ENCODE measurements around the gene GABARAPL1. TPM values are rescaled to one million over a fixed set of nuclear protein-coding genes. Genes with fewer than 3 reads are reported as not detected.
"Not testable (repeated sequence)": the region's sequence is repeated elsewhere in the genome, so short reads cannot be mapped to it uniquely, and the experiment has no call there.

Gene GABARAPL1
- total RNA-seq, 1 donor from 2014 or later = 108 TPM

DNA sequence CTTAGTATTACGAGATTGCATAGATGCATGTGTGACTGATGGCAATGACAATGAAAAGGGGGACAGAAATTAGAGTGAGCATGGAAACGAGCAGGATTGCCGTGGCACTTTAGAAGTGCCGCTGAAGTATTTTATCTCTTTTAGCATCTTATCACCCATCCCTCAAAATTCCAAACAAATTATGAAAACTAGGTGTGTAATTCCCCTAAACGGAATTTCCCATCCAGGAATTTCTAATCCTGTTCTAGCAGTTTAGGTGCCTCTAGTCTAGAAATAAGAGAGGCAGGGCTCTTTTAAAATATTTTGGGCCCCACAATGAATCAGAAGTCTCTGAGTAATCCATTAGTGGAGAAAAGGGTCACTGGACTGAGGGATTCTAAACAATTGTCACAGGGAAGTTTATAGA, 32.9 kb upstream of the GABARAPL1 start:
- Histone ChIP-seq H3K27ac (no peak overlapping the region), H3K9me3 (no peaks in the 10 kb centered on the region), H3K36me3 (no peaks in the 10 kb centered on the region), H3K27me3 (ENCODE audit: low read depth) (no peaks in the 10 kb centered on the region), H3K4me3 (no peak overlapping the region), H3K4me1 (no peaks in the 10 kb centered on the region)
- intact Hi-C loops (cut with DNase I) = no loop called here
- ATAC-seq (no peak), DNase-seq (no peak)
- TF ChIP-seq CTCF (IDR thresholded peaks at IDR 0.05) = no peak

- H3K4me1 ChIP-seq = no peaks in the 10 kb centered on the region
- H3K36me3 ChIP-seq = no peaks in the 10 kb centered on the region
- no peaks in the 10 kb centered on the region for H3K27me3 ChIP-seq (ENCODE audit: low read depth)
- ATAC-seq (peak; percentile 63 to 68), DNase-seq (no peak)
- no peak overlapping the region for H3K4me3 ChIP-seq
- intact Hi-C loops (cut with DNase I) = no loop called here
- H3K27ac ChIP-seq = peak overlapping the region; percentile 44
- H3K9me3 ChIP-seq = no peaks in the 10 kb centered on the region
- TF ChIP-seq CTCF (IDR thresholded peaks at IDR 0.05) = no peak
These were observed 30.2 kb upstream of the GABARAPL1 start for GRCh38 chr12:10182354-10183049.

- DNase-seq (no peak), ATAC-seq (peak; percentile 56 to 70)
- Histone ChIP-seq H3K27me3 (ENCODE audit: low read depth) (no peaks in the 10 kb centered on the region), H3K27ac (peak overlapping the region; percentile 15), H3K36me3 (no peaks in the 10 kb centered on the region), H3K9me3 (no peaks in the 10 kb centered on the region), H3K4me1 (no peaks in the 10 kb centered on the region), H3K4me3 (no peak overlapping the region)
- intact Hi-C loops (cut with DNase I) = no loop called here
- no peak for TF ChIP-seq CTCF (IDR thresholded peaks at IDR 0.05)
These were observed 28.3 kb upstream of the GABARAPL1 start for GRCh38 chr12:10184261-10184843.

GRCh38 chr12:10186299-10186698, 26.4 kb upstream of the GABARAPL1 start:
- intact Hi-C loops (cut with DNase I) = no loop called here
- Histone ChIP-seq H3K27ac (peak overlapping the region; percentile 51), H3K4me3 (no peak overlapping the region), H3K9me3 (no peaks in the 10 kb centered on the region), H3K4me1 (no peaks in the 10 kb centered on the region), H3K27me3 (ENCODE audit: low read depth) (no peaks in the 10 kb centered on the region), H3K36me3 (no peaks in the 10 kb centered on the region)
- DNase-seq (peak; percentile 86), ATAC-seq (peak; percentile 66 to 80)
- no peak for TF ChIP-seq CTCF (IDR thresholded peaks at IDR 0.05)

- intact Hi-C loops (cut with DNase I); ATAC-seq; H3K36me3 ChIP-seq; H3K27me3 ChIP-seq (ENCODE audit: low read depth); H3K9me3 ChIP-seq; H3K4me1 ChIP-seq; H3K4me3 ChIP-seq; H3K27ac ChIP-seq: not testable (repeated sequence)
- peak; percentile 67 for DNase-seq
These were observed 25.7 kb upstream of the GABARAPL1 start for GRCh38 chr12:10186958-10187357.

DNA sequence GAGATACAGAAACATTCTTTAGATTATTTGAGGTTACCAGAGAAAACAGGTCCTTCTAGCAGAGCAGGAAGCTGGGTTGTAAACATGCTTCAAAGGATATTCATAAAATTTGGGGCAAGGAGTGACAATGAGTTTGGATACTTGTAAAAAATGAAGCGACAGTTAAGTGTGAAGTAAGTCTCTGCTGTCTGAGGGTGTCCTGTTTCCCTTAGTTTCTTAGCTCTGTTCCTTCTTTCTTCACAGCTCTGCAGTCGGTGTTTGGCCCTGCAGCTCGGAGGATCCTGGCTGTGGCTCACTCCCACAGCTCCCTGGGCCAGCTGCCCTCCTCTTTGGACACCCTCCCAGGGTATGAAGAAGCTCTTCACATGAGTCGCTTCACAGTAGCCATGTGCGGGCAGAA, 23.0 kb upstream of the GABARAPL1 start:
- no peak for DNase-seq
- Histone ChIP-seq H3K4me1 (no peaks in the 10 kb centered on the region), H3K27me3 (ENCODE audit: low read depth) (no peaks in the 10 kb centered on the region), H3K27ac (no peak overlapping the region), H3K9me3 (no peaks in the 10 kb centered on the region), H3K36me3 (no peaks in the 10 kb centered on the region), H3K4me3 (no peak overlapping the region)
- intact Hi-C loops (cut with DNase I) = no loop called here
- TF ChIP-seq CTCF (IDR thresholded peaks at IDR 0.05) = no peak
- ATAC-seq = peak; percentile 23 to 37
